Suprapubic skin (tissue), 3 donors: Measurements from ENCODE around the gene BMPER.

ENCODE experiments used
- EP300 ChIP-seq: sonication (generic); formaldehyde crosslinking; IDR thresholded peaks from one replicate; pipeline ENCODE4 v1.6.1; 2017; ENCODE audit warnings: antibody characterized with exemption
- POLR2A ChIP-seq, 2 donors: fragments of 450-650 bp; IDR thresholded peaks; one replicate each; pipeline ENCODE4 v1.6.1; 2017; ENCODE audit warnings: antibody characterized with exemption in 2 of 2, mild to moderate bottlenecking in 2 of 2, moderate library complexity in 2 of 2
- TF ChIP-seq, protein P1 (sequence below), 2 donors: fragments of 200-600 bp in 1 of 2; fragments of 450-650 bp in 1 of 2; sonication (generic) in 1 of 2; IDR thresholded peaks; one replicate each; pipeline ENCODE4 v1.5.1; 2016 to 2019; ENCODE audit warnings: antibody characterized with exemption in 2 of 2, mild to moderate bottlenecking in 1 of 2, moderate library complexity in 1 of 2

DNA sequence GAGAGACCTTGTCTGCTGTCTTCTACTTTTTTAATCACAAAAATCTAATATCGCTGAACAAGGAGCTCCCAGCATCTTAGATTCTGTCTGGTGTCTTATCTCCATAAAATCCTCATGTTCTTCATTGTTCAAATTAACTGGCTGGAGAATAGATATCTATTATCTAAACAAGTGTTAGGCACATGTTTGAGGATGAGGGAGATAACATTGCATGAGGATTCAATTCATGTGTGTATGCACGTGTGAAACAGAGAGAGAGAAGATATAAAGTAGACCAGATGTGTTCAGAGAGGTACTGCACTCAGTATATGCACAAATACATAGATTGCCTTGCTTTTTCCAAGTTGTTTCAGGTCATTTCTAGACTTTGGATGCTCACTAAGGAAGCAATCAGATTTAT lies 5.4 kb downstream of the BMPER start:
- TF ChIP-seq, protein P1, sequence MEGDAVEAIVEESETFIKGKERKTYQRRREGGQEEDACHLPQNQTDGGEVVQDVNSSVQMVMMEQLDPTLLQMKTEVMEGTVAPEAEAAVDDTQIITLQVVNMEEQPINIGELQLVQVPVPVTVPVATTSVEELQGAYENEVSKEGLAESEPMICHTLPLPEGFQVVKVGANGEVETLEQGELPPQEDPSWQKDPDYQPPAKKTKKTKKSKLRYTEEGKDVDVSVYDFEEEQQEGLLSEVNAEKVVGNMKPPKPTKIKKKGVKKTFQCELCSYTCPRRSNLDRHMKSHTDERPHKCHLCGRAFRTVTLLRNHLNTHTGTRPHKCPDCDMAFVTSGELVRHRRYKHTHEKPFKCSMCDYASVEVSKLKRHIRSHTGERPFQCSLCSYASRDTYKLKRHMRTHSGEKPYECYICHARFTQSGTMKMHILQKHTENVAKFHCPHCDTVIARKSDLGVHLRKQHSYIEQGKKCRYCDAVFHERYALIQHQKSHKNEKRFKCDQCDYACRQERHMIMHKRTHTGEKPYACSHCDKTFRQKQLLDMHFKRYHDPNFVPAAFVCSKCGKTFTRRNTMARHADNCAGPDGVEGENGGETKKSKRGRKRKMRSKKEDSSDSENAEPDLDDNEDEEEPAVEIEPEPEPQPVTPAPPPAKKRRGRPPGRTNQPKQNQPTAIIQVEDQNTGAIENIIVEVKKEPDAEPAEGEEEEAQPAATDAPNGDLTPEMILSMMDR (IDR thresholded peaks at IDR 0.05), result no peak
- no peak for TF ChIP-seq POLR2A (IDR thresholded peaks at IDR 0.05)
- TF ChIP-seq EP300, result no peak
